ENCODE measurements around the gene RFC1.

GRCh38 chr4:39263895-39264294 is 102.3 kb downstream of the RFC1 start:
- TF ChIP-seq CTCF (conservative IDR thresholded peaks at IDR 0.05; ENCODE audit: low read depth, low read length) (no peak), RFX5 (IDR thresholded peaks at IDR 0.05; ENCODE audit: low read depth, low read length) (no peak), USF2 (IDR thresholded peaks at IDR 0.05; ENCODE audit: low read depth, low read length) (no peak), RAD21 (IDR thresholded peaks at IDR 0.05; ENCODE audit: low read length) (no peak), MAZ (IDR thresholded peaks at IDR 0.05; ENCODE audit: borderline replicate concordance, low read depth, low read length) (no peak), MXI1 (IDR thresholded peaks at IDR 0.05; ENCODE audit: borderline replicate concordance, low read depth, low read length) (no peak), CEBPB (IDR thresholded peaks at IDR 0.05; ENCODE audit: low read depth, low read length) (no peak), BHLHE40 (IDR thresholded peaks at IDR 0.05; ENCODE audit: low read depth, low read length) (no peak), MAFK (IDR thresholded peaks at IDR 0.05; ENCODE audit: low read depth, low read length) (no peak), SMC3 (IDR thresholded peaks at IDR 0.05; ENCODE audit: low read depth, low read length) (no peak), POLR2A (IDR thresholded peaks at IDR 0.05; ENCODE audit: low read depth, low read length) (no peak), NFE2L2 (IDR thresholded peaks at IDR 0.05; ENCODE audit: low read depth, low read length) (no peak), CHD1 (IDR thresholded peaks at IDR 0.05; ENCODE audit: low read depth, low read length) (no peak)

Data from IMR-90 (cell line).